SK-N-SH (cell line): Measurements from ENCODE around the gene TBC1D1. TPM values are rescaled to one million over a fixed set of nuclear protein-coding genes. Genes with fewer than 3 reads are reported as not detected.

Experiments
- CTCF ChIA-PET: fragments of 300-600, 350-600 bp; formaldehyde crosslinking; extraction: SDS; loops from one replicate; lab custom pipeline; 2021; lab: Yijun Ruan, JAX
- POLR2A ChIA-PET: fragments of 350-600 bp; sonication (Branson Sonifier 250); formaldehyde crosslinking; extraction: SDS; loops from one replicate; lab custom pipeline; 2020; ENCODE audit warnings: antibody characterized with exemption, inconsistent platforms; lab: Yijun Ruan, JAX
- DNase-seq: peaks from one replicate; pipeline ENCODE4 v3.0.0; 2012
- H2AFZ ChIP-seq: fragments of 200-600 bp; sonication (generic); 2 replicates; pipeline ENCODE4 v1.8.1; 2016; ENCODE audit warnings: antibody characterized with exemption, mild to moderate bottlenecking, low read depth
- H3F3A ChIP-seq: fragments of 200-600 bp; sonication (generic); replicated peaks from 2 replicates; pipeline ENCODE3; 2016; ENCODE audit warnings: antibody characterized with exemption, mild to moderate bottlenecking; ENCODE audit not compliant: insufficient read depth
- H3K27ac ChIP-seq, 2 experiments: fragments of 200-500 bp in 1 of 2; fragments of 200-600 bp in 1 of 2; sonication (Bioruptor generic) in 1 of 2; sonication (generic), shearing (Covaris generic) in 1 of 2; 2 replicates each; pipeline versions ENCODE4 v1.5.1 to v1.6.1; 2014 to 2016; ENCODE audit warnings: low read depth in 2 of 2, inconsistent platforms in 1 of 2, low read length in 1 of 2, mild to moderate bottlenecking in 1 of 2, mixed read lengths in 1 of 2
- H3K27me3 ChIP-seq: fragments of 200-600 bp; sonication (generic), shearing (Covaris generic); 2 replicates; pipeline ENCODE4 v1.6.1; 2016; ENCODE audit warnings: mixed run types; ENCODE audit not compliant: insufficient read depth
- H3K36me3 ChIP-seq, 2 experiments: fragments of 200-500 bp in 1 of 2; fragments of 200-600 bp in 1 of 2; sonication (Bioruptor generic) in 1 of 2; sonication (generic) in 1 of 2; replicated peaks in 1 of 2; 2 replicates each; pipeline versions ENCODE3 to v1.5.1; 2014 to 2016; ENCODE audit warnings: low read length in 1 of 2, mild to moderate bottlenecking in 1 of 2; ENCODE audit not compliant: insufficient read depth in 2 of 2, control insufficient read depth in 1 of 2
- H3K4me1 ChIP-seq, 2 experiments: fragments of 200-500 bp in 1 of 2; fragments of 200-600 bp in 1 of 2; sonication (Bioruptor generic) in 1 of 2; sonication (generic), shearing (Covaris generic) in 1 of 2; 2 replicates each; pipeline versions ENCODE4 v1.5.1 to v1.6.1; 2014 to 2016; ENCODE audit warnings: low read depth in 1 of 2, low read length in 1 of 2, mixed run types in 1 of 2; ENCODE audit not compliant: insufficient read depth in 2 of 2, control insufficient read depth in 1 of 2
- H3K4me2 ChIP-seq: fragments of 200-600 bp; sonication (generic), shearing (Covaris generic); 2 replicates; pipeline ENCODE4 v1.6.1; 2017; ENCODE audit warnings: mixed run types
- H3K4me3 ChIP-seq, 2 experiments: fragments of 200-500 bp in 1 of 2; fragments of 200-600 bp in 1 of 2; sonication (Bioruptor generic) in 1 of 2; sonication (generic), shearing (Covaris generic) in 1 of 2; 2 replicates each; pipeline versions ENCODE4 v1.5.1 to v1.8.1; 2014 to 2016; ENCODE audit warnings: low read depth in 2 of 2, inconsistent platforms in 1 of 2, low read length in 1 of 2, mild to moderate bottlenecking in 1 of 2, mixed read lengths in 1 of 2, moderate library complexity in 1 of 2
- H3K79me2 ChIP-seq: fragments of 200-600 bp; sonication (generic); 2 replicates; pipeline ENCODE4 v1.8.1; 2017; ENCODE audit warnings: mild to moderate bottlenecking; ENCODE audit not compliant: insufficient read depth
- H3K9ac ChIP-seq: fragments of 200-600 bp; sonication (generic); 2 replicates; pipeline ENCODE4 v1.6.1; 2017; ENCODE audit warnings: mixed run types
- H3K9me2 ChIP-seq: fragments of 200-600 bp; sonication (generic); 2 replicates; pipeline ENCODE4 v1.6.1; 2017; ENCODE audit warnings: mixed run types
- H3K9me3 ChIP-seq: fragments of 200-600 bp; sonication (generic); 2 replicates; pipeline ENCODE4 v1.6.1; 2017; ENCODE audit warnings: mixed run types, mild to moderate bottlenecking, moderate library complexity
- H4K20me1 ChIP-seq: fragments of 200-600 bp; sonication (generic); 2 replicates; pipeline ENCODE4 v1.6.1; 2017; ENCODE audit warnings: mild to moderate bottlenecking, mixed run types; ENCODE audit not compliant: insufficient read depth
- CHD2 ChIP-seq: fragments of 150-350 bp; IDR thresholded peaks from 2 replicates; pipeline ENCODE4 v1.6.1; 2018; ENCODE audit warnings: low read length; ENCODE audit not compliant: partially characterized antibody
- GATA2 ChIP-seq: sonication (generic); formaldehyde crosslinking; IDR thresholded peaks from 2 replicates; pipeline ENCODE4 v1.5.0; 2020; ENCODE audit warnings: mild to moderate bottlenecking, missing genetic modification reagents
- MEF2A ChIP-seq: IDR thresholded peaks from 2 replicates; pipeline ENCODE4 v1.4.0; 2012; ENCODE audit warnings: low read depth, borderline replicate concordance
- NFIC ChIP-seq: IDR thresholded peaks from 2 replicates; pipeline ENCODE4 v1.4.0; 2012; ENCODE audit warnings: borderline replicate concordance
- RAD21 ChIP-seq: IDR thresholded peaks from 2 replicates; pipeline ENCODE4 v1.6.1; 2012; ENCODE audit warnings: mild to moderate bottlenecking, low read length
- RFX5 ChIP-seq: IDR thresholded peaks from 2 replicates; pipeline ENCODE4 v1.6.1; 2012; ENCODE audit warnings: mild to moderate bottlenecking, improper control_type of control experiment, low read length
- RXRA ChIP-seq: IDR thresholded peaks from 2 replicates; pipeline ENCODE4 v1.4.0; 2012; ENCODE audit warnings: low read depth, mild to moderate bottlenecking, borderline replicate concordance
- SIN3A ChIP-seq: IDR thresholded peaks from 2 replicates; pipeline ENCODE4 v1.6.1; 2012; ENCODE audit warnings: low read depth, mild to moderate bottlenecking, low read length, moderate library complexity, borderline replicate concordance
- TEAD4 ChIP-seq: IDR thresholded peaks from 2 replicates; pipeline ENCODE4 v1.4.0; 2012; ENCODE audit warnings: mild to moderate bottlenecking, borderline replicate concordance; ENCODE audit not compliant: insufficient read depth
- WGBS: methylation state at CpG from one replicate; pipeline ENCODE4 v1.1.6; 2017; ENCODE audit warnings: low lambda C conversion rate; 5-methylcytosine and 5-hydroxymethylcytosine counted together
- polyA plus RNA-seq, 3 experiments: library from polyadenylated mRNA; depleted of rRNA; stranded (reverse); fragments of >200 nt; gene quantifications; 2 replicates each; pipeline ENCODE4 v1.2.3, GENCODE V29; 2012
- TF ChIP-seq, protein P1 (sequence below): fragments of 200-600 bp; sonication (generic); IDR thresholded peaks from 2 replicates; pipeline ENCODE4 v1.6.1; 2017; ENCODE audit warnings: antibody characterized with exemption, mild to moderate bottlenecking, moderate library complexity
- TF ChIP-seq, protein P2 (sequence below): IDR thresholded peaks from 2 replicates; pipeline ENCODE4 v1.4.0; 2012; ENCODE audit warnings: low read depth, borderline replicate concordance
- TF ChIP-seq, protein P3 (sequence below): IDR thresholded peaks from 2 replicates; pipeline ENCODE4; 2012
- TF ChIP-seq, protein P4 (sequence below): fragments of 150-350 bp; IDR thresholded peaks from 2 replicates; pipeline ENCODE4 v1.6.1; 2017; ENCODE audit warnings: antibody characterized with exemption, low read length, low read depth, borderline replicate concordance

Gene TBC1D1
- polyA plus RNA-seq, 1 of the 3 experiments (the other 2 are of a cell fraction) = 29.8 TPM

DNA sequence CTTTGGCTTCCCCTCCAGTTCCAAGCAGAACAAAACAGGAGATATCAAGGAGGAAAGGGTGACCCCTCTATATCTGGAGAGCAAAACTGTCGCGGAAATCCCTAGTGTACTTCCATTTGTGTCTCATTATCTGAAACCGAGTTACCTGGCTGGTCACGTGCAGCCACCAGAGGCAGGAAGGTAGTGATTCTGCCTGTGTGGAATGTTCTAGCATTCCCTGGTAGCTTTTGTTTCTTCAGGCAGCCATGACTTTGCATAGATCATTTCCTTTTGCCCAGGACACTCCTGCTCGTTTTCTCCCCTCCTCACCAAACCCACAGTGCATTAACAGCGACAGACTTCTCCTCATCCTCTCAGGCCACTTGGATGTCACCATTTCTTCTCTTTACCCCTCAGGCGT, 177.2 kb downstream of the TBC1D1 start:
- Histone ChIP-seq H2AFZ (no peak overlapping the region), H3F3A (no peaks in the 10 kb centered on the region), H3K79me2 (no peaks in the 10 kb centered on the region), H3K4me3 (no peak overlapping the region), H3K4me2 (no peak overlapping the region), H4K20me1 (no peaks in the 10 kb centered on the region), H3K36me3 (no peaks in the 10 kb centered on the region), H3K9me3 (no peaks in the 10 kb centered on the region), H3K27me3 (no peaks in the 10 kb centered on the region), H3K9me2 (no peaks in the 10 kb centered on the region), H3K9ac (no peak overlapping the region), H3K27ac (no peak overlapping the region), H3K4me1 (peaks cover 4 to 6% of the 10 kb centered on the region in 2 experiments; a peak in 2 of 4 replicates)
- ChIA-PET CTCF (interaction anchor here (1.1 to 7.2 kb wide), 5 partner anchors 10 to 630 kb away, joined by 3 to 62 read pairs (median 5); no protein-coding TSS in a partner anchor), POLR2A (no interaction called here)
- TF ChIP-seq CHD2 = no peak
- no peak for TF ChIP-seq NFIC
- no peak for TF ChIP-seq SIN3A
- no peak for TF ChIP-seq GATA2
- TF ChIP-seq, protein P1, sequence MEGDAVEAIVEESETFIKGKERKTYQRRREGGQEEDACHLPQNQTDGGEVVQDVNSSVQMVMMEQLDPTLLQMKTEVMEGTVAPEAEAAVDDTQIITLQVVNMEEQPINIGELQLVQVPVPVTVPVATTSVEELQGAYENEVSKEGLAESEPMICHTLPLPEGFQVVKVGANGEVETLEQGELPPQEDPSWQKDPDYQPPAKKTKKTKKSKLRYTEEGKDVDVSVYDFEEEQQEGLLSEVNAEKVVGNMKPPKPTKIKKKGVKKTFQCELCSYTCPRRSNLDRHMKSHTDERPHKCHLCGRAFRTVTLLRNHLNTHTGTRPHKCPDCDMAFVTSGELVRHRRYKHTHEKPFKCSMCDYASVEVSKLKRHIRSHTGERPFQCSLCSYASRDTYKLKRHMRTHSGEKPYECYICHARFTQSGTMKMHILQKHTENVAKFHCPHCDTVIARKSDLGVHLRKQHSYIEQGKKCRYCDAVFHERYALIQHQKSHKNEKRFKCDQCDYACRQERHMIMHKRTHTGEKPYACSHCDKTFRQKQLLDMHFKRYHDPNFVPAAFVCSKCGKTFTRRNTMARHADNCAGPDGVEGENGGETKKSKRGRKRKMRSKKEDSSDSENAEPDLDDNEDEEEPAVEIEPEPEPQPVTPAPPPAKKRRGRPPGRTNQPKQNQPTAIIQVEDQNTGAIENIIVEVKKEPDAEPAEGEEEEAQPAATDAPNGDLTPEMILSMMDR = no peak
- no peak for TF ChIP-seq TEAD4
- TF ChIP-seq RFX5 = no peak
- TF ChIP-seq, protein P2, sequence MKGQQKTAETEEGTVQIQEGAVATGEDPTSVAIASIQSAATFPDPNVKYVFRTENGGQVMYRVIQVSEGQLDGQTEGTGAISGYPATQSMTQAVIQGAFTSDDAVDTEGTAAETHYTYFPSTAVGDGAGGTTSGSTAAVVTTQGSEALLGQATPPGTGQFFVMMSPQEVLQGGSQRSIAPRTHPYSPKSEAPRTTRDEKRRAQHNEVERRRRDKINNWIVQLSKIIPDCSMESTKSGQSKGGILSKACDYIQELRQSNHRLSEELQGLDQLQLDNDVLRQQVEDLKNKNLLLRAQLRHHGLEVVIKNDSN = no peak
- TF ChIP-seq, protein P3, sequence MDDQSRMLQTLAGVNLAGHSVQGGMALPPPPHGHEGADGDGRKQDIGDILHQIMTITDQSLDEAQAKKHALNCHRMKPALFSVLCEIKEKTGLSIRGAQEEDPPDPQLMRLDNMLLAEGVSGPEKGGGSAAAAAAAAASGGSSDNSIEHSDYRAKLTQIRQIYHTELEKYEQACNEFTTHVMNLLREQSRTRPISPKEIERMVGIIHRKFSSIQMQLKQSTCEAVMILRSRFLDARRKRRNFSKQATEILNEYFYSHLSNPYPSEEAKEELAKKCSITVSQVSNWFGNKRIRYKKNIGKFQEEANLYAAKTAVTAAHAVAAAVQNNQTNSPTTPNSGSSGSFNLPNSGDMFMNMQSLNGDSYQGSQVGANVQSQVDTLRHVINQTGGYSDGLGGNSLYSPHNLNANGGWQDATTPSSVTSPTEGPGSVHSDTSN = no peak
- no peak for TF ChIP-seq MEF2A
- TF ChIP-seq RXRA = no peak
- no peak for TF ChIP-seq RAD21
- TF ChIP-seq, protein P4, sequence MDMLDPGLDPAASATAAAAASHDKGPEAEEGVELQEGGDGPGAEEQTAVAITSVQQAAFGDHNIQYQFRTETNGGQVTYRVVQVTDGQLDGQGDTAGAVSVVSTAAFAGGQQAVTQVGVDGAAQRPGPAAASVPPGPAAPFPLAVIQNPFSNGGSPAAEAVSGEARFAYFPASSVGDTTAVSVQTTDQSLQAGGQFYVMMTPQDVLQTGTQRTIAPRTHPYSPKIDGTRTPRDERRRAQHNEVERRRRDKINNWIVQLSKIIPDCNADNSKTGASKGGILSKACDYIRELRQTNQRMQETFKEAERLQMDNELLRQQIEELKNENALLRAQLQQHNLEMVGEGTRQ = no peak
- DNase-seq = no peak
- 90% methylated on average over 7 of the region's 7 CpGs for WGBS
